ENCODE measurements around the gene LONP2. TPM values are rescaled to one million over a fixed set of nuclear protein-coding genes. Genes with fewer than 3 reads are reported as not detected.

Gene LONP2
- total and polyA plus RNA-seq, 2 of the 13 experiments (the other 11 are each of a cell fraction or from before 2014, with no cell fraction given) = 39.2 to 63.3 TPM

DNA sequence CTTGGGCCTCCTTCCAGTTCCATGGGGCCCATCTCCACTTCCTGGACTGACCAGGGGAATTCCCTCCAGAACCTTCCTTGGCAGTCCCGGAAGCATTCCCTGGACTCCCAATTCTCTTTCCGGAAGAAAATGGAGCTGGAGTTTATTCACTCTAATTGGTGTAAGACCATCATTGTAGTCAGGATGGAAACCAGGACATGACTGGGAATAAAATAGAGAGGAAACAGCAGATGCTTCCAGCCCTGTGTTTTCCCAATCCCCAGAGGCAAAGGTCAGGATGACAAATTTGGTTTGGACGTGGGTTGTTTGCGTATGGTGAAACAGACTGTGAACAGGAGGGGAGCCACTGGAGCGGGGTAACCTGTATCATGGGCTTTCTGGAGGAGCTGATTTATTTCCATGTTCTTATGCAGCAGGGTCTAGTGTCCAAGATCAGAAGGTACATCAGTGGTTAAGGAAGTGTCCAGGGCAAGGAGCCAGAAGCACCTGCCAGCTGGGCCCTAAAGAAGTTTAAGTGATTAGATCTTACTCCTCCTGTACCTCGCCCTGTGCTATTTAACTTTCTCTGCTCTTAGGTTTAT is 8.5 kb upstream of the LONP2 start (continued):
- TF ChIP-seq, protein P1, sequence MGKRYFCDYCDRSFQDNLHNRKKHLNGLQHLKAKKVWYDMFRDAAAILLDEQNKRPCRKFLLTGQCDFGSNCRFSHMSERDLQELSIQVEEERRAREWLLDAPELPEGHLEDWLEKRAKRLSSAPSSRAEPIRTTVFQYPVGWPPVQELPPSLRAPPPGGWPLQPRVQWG (CRISPR knock-in tag; IDR thresholded peaks at IDR 0.05; ENCODE audit: borderline replicate concordance, low read depth) = no peak
- no peak for TF ChIP-seq ZNF225 (CRISPR knock-in tag; IDR thresholded peaks at IDR 0.05)
- TF ChIP-seq ZNF17 (CRISPR knock-in tag; IDR thresholded peaks at IDR 0.05) = no peak
- TF ChIP-seq ZZZ3 (CRISPR knock-in tag; IDR thresholded peaks at IDR 0.05; ENCODE audit: borderline replicate concordance) = peak; percentile 9; the same call in 1 of the 2 replicates
- no peak for TF ChIP-seq CHCHD3 (CRISPR knock-in tag; IDR thresholded peaks at IDR 0.05)
- no peak for TF ChIP-seq ZMAT3 (CRISPR knock-in tag; conservative IDR thresholded peaks at IDR 0.05)
- TF ChIP-seq NBN (conservative IDR thresholded peaks at IDR 0.05) = no peak
- 0 out of 2 replicates have a peak, but pooled peaks have one; percentile 84 for TF ChIP-seq ELF4 (CRISPR knock-in tag; IDR thresholded peaks at IDR 0.05; ENCODE audit: borderline replicate concordance)
- TF ChIP-seq ZNF550 (CRISPR knock-in tag; IDR thresholded peaks at IDR 0.05; ENCODE audit: borderline replicate concordance) = no peak
- TF ChIP-seq, protein P2, sequence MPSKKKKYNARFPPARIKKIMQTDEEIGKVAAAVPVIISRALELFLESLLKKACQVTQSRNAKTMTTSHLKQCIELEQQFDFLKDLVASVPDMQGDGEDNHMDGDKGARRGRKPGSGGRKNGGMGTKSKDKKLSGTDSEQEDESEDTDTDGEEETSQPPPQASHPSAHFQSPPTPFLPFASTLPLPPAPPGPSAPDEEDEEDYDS (CRISPR knock-in tag; IDR thresholded peaks at IDR 0.05) = 0 out of 2 replicates have a peak, but pooled peaks have one; percentile 27
- TF ChIP-seq PHF20 (CRISPR knock-in tag; IDR thresholded peaks at IDR 0.05) = peak; percentile 93
- TF ChIP-seq ZNF20 (CRISPR knock-in tag; IDR thresholded peaks at IDR 0.05) = no peak
- no peak for TF ChIP-seq ZNF354B (CRISPR knock-in tag; IDR thresholded peaks at IDR 0.05)
- TF ChIP-seq ZNF891 (CRISPR knock-in tag; IDR thresholded peaks at IDR 0.05) = no peak
- TF ChIP-seq ESRRA (CRISPR knock-in tag; IDR thresholded peaks at IDR 0.05; ENCODE audit: low read depth) = no peak
- peak; percentile 71; the same call in 1 of the 2 replicates for TF ChIP-seq POGZ (CRISPR knock-in tag; IDR thresholded peaks at IDR 0.05)
- TF ChIP-seq NCOA1 (CRISPR knock-in tag; IDR thresholded peaks at IDR 0.05) = no peak
- no peak for TF ChIP-seq PCBP2 (optimal IDR thresholded peaks at IDR 0.05; ENCODE audit: low read depth, low read length, poor library complexity, severe bottlenecking)
- TF ChIP-seq KLF16 (CRISPR knock-in tag; IDR thresholded peaks at IDR 0.05) = peak in 1 of 2 experiments; percentile 58; a peak in 1 of 4 replicates
- TF ChIP-seq PHF5A (CRISPR knock-in tag; IDR thresholded peaks at IDR 0.05; ENCODE audit: low read depth, unreplicated experiment) = no peak
- TF ChIP-seq ZNF460 (CRISPR knock-in tag; IDR thresholded peaks at IDR 0.05; ENCODE audit: borderline replicate concordance) = peak; percentile 75; the same call in 1 of the 2 replicates
- peak; percentile 98 for TF ChIP-seq NR2C2 (CRISPR knock-in tag; IDR thresholded peaks at IDR 0.05; ENCODE audit: borderline replicate concordance)
- TF ChIP-seq, protein P3, sequence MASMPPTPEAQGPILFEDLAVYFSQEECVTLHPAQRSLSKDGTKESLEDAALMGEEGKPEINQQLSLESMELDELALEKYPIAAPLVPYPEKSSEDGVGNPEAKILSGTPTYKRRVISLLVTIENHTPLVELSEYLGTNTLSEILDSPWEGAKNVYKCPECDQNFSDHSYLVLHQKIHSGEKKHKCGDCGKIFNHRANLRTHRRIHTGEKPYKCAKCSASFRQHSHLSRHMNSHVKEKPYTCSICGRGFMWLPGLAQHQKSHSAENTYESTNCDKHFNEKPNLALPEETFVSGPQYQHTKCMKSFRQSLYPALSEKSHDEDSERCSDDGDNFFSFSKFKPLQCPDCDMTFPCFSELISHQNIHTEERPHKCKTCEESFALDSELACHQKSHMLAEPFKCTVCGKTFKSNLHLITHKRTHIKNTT (CRISPR knock-in tag; IDR thresholded peaks at IDR 0.05) = no peak
- TF ChIP-seq ZNF598 (CRISPR knock-in tag; IDR thresholded peaks at IDR 0.05; ENCODE audit: borderline replicate concordance) = 0 out of 2 replicates have a peak, but pooled peaks have one; percentile 26
- TF ChIP-seq ZNF878 (CRISPR knock-in tag; IDR thresholded peaks at IDR 0.05) = no peak
- no peak for TF ChIP-seq ZNF839 (CRISPR knock-in tag; IDR thresholded peaks at IDR 0.05; ENCODE audit: borderline replicate concordance)
- TF ChIP-seq ZNF431 (CRISPR knock-in tag; IDR thresholded peaks at IDR 0.05; ENCODE audit: borderline replicate concordance, low read depth) = no peak
- peak; percentile 87 for TF ChIP-seq HNF4A (CRISPR knock-in tag; IDR thresholded peaks at IDR 0.05)
- TF ChIP-seq MYC (CRISPR knock-in tag; IDR thresholded peaks at IDR 0.05; ENCODE audit: borderline replicate concordance) = no peak
- TF ChIP-seq RAD21 (CRISPR knock-in tag; IDR thresholded peaks at IDR 0.05) = peak; percentile 22; the same call in 1 of the 2 replicates
- TF ChIP-seq ZNF781 (CRISPR knock-in tag; IDR thresholded peaks at IDR 0.05; ENCODE audit: borderline replicate concordance, not compliant biosample characterization) = peak; percentile 75
